ENCODE results near the gene RBCK1.

RBCK1 gene

GRCh38 chr20:399182-399707 is 8.9 kb upstream of the RBCK1 start:
- no peak for DNase-seq (ENCODE audit: low spot score)

- DNase-seq (ENCODE audit: low spot score) = no peak
Observed at GRCh38 chr20:400128-400453, 8.0 kb upstream of the RBCK1 start.

GRCh38 chr20:400454-401275 is 7.4 kb upstream of the RBCK1 start:
- DNase-seq (ENCODE audit: low spot score) = no peak

GRCh38 chr20:401682-402495 is 6.2 kb upstream of the RBCK1 start:
- peak; percentile 98 for DNase-seq (ENCODE audit: low spot score)

- no peak for DNase-seq (ENCODE audit: low spot score)
Observed at GRCh38 chr20:402496-402885, 5.6 kb upstream of the RBCK1 start.

GRCh38 chr20:402898-403581 is 5.1 kb upstream of the RBCK1 start:
- DNase-seq (ENCODE audit: low spot score) = no peak

GRCh38 chr20:403582-403957 is 4.5 kb upstream of the RBCK1 start:
- DNase-seq (ENCODE audit: low spot score) = no peak

GRCh38 chr20:404088-404487 is 4.0 kb upstream of the RBCK1 start:
- no peak for DNase-seq (ENCODE audit: low spot score)

GRCh38 chr20:406200-407132 is 1.6 kb upstream of the RBCK1 start:
- DNase-seq (ENCODE audit: low spot score) = no peak

- peak; percentile 76 for DNase-seq (ENCODE audit: low spot score)
Observed at GRCh38 chr20:407133-407952, 756 bp upstream of the RBCK1 start.

GRCh38 chr20:408843-409696 is 971 bp downstream of the RBCK1 start:
- no peak for DNase-seq (ENCODE audit: low spot score)

- DNase-seq (ENCODE audit: low spot score) = no peak
Observed at GRCh38 chr20:409697-410559, 1.8 kb downstream of the RBCK1 start.

GRCh38 chr20:412081-412480 is 4.0 kb downstream of the RBCK1 start:
- no peak for DNase-seq (ENCODE audit: low spot score)

GRCh38 chr20:414161-414560 is 6.1 kb downstream of the RBCK1 start:
- no peak for DNase-seq (ENCODE audit: low spot score)

GRCh38 chr20:415820-416322 is 7.8 kb downstream of the RBCK1 start:
- no peak for DNase-seq (ENCODE audit: low spot score)

GRCh38 chr20:416950-417800 is 9.1 kb downstream of the RBCK1 start:
- no peak for DNase-seq (ENCODE audit: low spot score)

- DNase-seq (ENCODE audit: low spot score) = no peak
Observed at GRCh38 chr20:417801-418342, 9.8 kb downstream of the RBCK1 start.
